Endothelial cell of umbilical vein (primary cell): ENCODE data around the gene LDLRAD4.

ENCODE experiments used
- EZH2 ChIP-seq: IDR thresholded peaks from 2 replicates; pipeline ENCODE4 v1.6.1; 2012; ENCODE audit warnings: borderline replicate concordance, low read depth, mild to moderate bottlenecking, moderate library complexity, low read length, inconsistent platforms; ENCODE audit not compliant: severe bottlenecking
- JUN ChIP-seq: IDR thresholded peaks from 2 replicates; pipeline ENCODE4 v1.6.1; 2011; ENCODE audit warnings: borderline replicate concordance, low read depth; ENCODE audit not compliant: insufficient read length, insufficient read depth
- MYC ChIP-seq: IDR thresholded peaks from one replicate; pipeline ENCODE4 v1.6.1; 2011; ENCODE audit warnings: mild to moderate bottlenecking, low read depth, low read length
- POLR2AphosphoS5 ChIP-seq: IDR thresholded peaks from 2 replicates; pipeline ENCODE4 v1.6.1; 2012; ENCODE audit warnings: low read depth, mild to moderate bottlenecking, control low read depth, low read length, moderate library complexity; ENCODE audit not compliant: insufficient read depth
- TF ChIP-seq, protein P1 (sequence below), 2 donors: IDR thresholded peaks; 1 replicate in 1 of 2; 2 replicates in 1 of 2; pipeline ENCODE4 v1.5.1; 2011; ENCODE audit warnings: low read length in 2 of 2, mild to moderate bottlenecking in 2 of 2, moderate library complexity in 2 of 2, control low read depth in 1 of 2, inconsistent platforms in 1 of 2, low read depth in 1 of 2; ENCODE audit not compliant: insufficient read depth in 1 of 2; ENCODE audit errors: extremely low read depth in 1 of 2
- TF ChIP-seq, protein P2 (sequence below): IDR thresholded peaks from 2 replicates; pipeline ENCODE4 v1.6.1; 2011; ENCODE audit not compliant: insufficient read depth, insufficient read length

DNA sequence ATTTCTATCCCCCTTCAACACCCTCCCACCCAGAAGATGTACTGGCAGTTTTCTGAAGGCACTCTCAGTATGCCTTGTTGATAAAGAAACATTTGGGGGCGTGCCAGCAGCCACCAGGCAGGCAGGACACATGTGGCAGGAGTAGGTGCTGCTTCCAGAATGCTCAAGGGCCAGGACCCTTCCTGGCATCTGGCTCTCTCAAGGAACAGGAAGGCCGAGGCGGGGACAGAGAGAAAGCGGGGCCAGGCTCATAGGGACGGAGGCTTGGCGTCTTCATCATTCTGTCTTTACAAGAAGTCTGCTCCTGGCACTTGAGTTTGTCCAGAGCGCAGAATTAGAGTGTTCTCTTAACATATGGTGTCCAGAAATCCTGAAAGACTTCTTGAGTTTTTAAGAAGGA, 386.2 kb downstream of the LDLRAD4 start:
- TF ChIP-seq, protein P1, sequence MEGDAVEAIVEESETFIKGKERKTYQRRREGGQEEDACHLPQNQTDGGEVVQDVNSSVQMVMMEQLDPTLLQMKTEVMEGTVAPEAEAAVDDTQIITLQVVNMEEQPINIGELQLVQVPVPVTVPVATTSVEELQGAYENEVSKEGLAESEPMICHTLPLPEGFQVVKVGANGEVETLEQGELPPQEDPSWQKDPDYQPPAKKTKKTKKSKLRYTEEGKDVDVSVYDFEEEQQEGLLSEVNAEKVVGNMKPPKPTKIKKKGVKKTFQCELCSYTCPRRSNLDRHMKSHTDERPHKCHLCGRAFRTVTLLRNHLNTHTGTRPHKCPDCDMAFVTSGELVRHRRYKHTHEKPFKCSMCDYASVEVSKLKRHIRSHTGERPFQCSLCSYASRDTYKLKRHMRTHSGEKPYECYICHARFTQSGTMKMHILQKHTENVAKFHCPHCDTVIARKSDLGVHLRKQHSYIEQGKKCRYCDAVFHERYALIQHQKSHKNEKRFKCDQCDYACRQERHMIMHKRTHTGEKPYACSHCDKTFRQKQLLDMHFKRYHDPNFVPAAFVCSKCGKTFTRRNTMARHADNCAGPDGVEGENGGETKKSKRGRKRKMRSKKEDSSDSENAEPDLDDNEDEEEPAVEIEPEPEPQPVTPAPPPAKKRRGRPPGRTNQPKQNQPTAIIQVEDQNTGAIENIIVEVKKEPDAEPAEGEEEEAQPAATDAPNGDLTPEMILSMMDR (IDR thresholded peaks at IDR 0.05; ENCODE audit: extremely low read depth in 1 of 2, insufficient read depth in 1 of 2, low read depth in 1 of 2, low read length in 2 of 2): no peak
- TF ChIP-seq MYC: no peak
- no peak for TF ChIP-seq JUN
- TF ChIP-seq POLR2AphosphoS5: no peak
- TF ChIP-seq EZH2: no peak
- TF ChIP-seq, protein P2, sequence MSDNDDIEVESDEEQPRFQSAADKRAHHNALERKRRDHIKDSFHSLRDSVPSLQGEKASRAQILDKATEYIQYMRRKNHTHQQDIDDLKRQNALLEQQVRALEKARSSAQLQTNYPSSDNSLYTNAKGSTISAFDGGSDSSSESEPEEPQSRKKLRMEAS: no peak
